Esophagus muscularis mucosa (tissue), 4 donors: Measurements from ENCODE around the gene RXFP1. TPM values are rescaled to one million over a fixed set of nuclear protein-coding genes. Genes with fewer than 3 reads are reported as not detected.

ENCODE experiments used
- DNase-seq: peaks from one replicate; pipeline ENCODE4 v3.0.0-alpha.2; 2017; ENCODE audit errors: extremely low spot score
- H3K27ac ChIP-seq, 4 donors: fragments of 200-600 bp; sonication (generic); replicated peaks in 1 of 4; 1 replicate in 3 of 4; 2 replicates in 1 of 4; pipeline ENCODE4 v1.5.1; 2016 to 2019; ENCODE audit warnings: mild to moderate bottlenecking in 1 of 4
- H3K27me3 ChIP-seq, 4 donors: fragments of 200-600 bp; sonication (generic); one replicate each; pipeline versions ENCODE4 v1.5.1 to v1.6.0; 2016 to 2019
- H3K36me3 ChIP-seq, 4 donors: fragments of 200-600 bp; sonication (generic); one replicate each; pipeline ENCODE4 v1.5.1; 2016 to 2019
- H3K4me1 ChIP-seq, 4 donors: fragments of 200-600 bp; sonication (generic); one replicate each; pipeline ENCODE4 v1.5.1; 2016 to 2019
- H3K4me3 ChIP-seq, 4 donors: fragments of 200-600 bp; sonication (generic); 1 replicate in 2 of 4; 2 replicates in 2 of 4; pipeline ENCODE4 v1.5.1; 2016 to 2019; ENCODE audit warnings: mild to moderate bottlenecking in 4 of 4, moderate library complexity in 1 of 4
- H3K9me3 ChIP-seq, 4 donors: fragments of 200-600 bp; sonication (generic); 1 replicate in 3 of 4; 2 replicates in 1 of 4; pipeline ENCODE4 v1.5.1; 2016 to 2019
- EP300 ChIP-seq: sonication (generic); formaldehyde crosslinking; IDR thresholded peaks from one replicate; pipeline ENCODE4 v1.6.1; 2017; ENCODE audit warnings: antibody characterized with exemption
- POLR2A ChIP-seq: fragments of 450-650 bp; IDR thresholded peaks from one replicate; pipeline ENCODE4 v1.6.1; 2017; ENCODE audit warnings: antibody characterized with exemption, moderate library complexity, mild to moderate bottlenecking, low read depth
- POLR2AphosphoS5 ChIP-seq, 2 donors: sonication (generic); formaldehyde crosslinking; IDR thresholded peaks; one replicate each; pipeline ENCODE4 v1.6.1; 2017; ENCODE audit warnings: antibody characterized with exemption in 2 of 2
- WGBS: methylation state at CpG from one replicate; pipeline ENCODE4 v1.1.5; 2018; 5-methylcytosine and 5-hydroxymethylcytosine counted together
- intact Hi-C: fragments of 100-400 bp; cut with DNase I; formaldehyde crosslinking; loops from one replicate; pipeline ENCODE4 v1.15.1; 2023
- total RNA-seq, 4 donors: library from RNA; depleted of rRNA; stranded (reverse); fragments of >200 nt; gene quantifications; one replicate each; pipeline versions ENCODE4 v1.1.0 to v1.2.1, GENCODE V29; 2016
- TF ChIP-seq, protein P1 (sequence below), 3 experiments: fragments of 200-600 bp in 2 of 3; fragments of 450-650 bp in 1 of 3; sonication (generic) in 2 of 3; IDR thresholded peaks; one replicate each; pipeline ENCODE4 v1.5.1; 2017 to 2019; ENCODE audit warnings: antibody characterized with exemption in 3 of 3, mild to moderate bottlenecking in 2 of 3, moderate library complexity in 1 of 3

Gene RXFP1
- total RNA-seq, 4 donors from 2014 or later, result not detected

DNA sequence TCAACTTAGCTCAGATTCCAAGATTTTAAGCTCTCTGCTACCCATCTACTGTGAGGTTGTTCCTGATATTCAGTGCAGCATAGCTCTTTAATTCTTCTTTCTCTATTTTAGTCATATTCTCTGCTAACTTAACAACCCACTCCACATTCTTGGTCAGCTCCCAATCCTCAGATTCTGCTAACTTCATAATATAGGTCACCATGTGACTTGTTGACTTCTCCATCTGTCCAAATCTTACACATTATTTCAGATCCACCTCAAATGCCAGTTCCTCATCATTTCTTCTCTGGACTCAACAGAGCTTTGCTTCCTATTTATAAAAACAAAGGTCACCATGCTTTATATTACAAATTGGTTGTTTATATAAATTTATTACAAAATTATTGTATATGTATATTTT lies 29.3 kb upstream of the RXFP1 start:
- Histone ChIP-seq H3K27me3 (no peaks in the 10 kb centered on the region), H3K36me3 (no peaks in the 10 kb centered on the region), H3K9me3 (no peaks in the 10 kb centered on the region), H3K4me1 (no peaks in the 10 kb centered on the region), H3K27ac (no peak overlapping the region), H3K4me3 (no peak overlapping the region)
- TF ChIP-seq EP300 (no peak), POLR2A (no peak), POLR2AphosphoS5 (IDR thresholded peaks at IDR 0.05) (no peak)
- TF ChIP-seq, protein P1, sequence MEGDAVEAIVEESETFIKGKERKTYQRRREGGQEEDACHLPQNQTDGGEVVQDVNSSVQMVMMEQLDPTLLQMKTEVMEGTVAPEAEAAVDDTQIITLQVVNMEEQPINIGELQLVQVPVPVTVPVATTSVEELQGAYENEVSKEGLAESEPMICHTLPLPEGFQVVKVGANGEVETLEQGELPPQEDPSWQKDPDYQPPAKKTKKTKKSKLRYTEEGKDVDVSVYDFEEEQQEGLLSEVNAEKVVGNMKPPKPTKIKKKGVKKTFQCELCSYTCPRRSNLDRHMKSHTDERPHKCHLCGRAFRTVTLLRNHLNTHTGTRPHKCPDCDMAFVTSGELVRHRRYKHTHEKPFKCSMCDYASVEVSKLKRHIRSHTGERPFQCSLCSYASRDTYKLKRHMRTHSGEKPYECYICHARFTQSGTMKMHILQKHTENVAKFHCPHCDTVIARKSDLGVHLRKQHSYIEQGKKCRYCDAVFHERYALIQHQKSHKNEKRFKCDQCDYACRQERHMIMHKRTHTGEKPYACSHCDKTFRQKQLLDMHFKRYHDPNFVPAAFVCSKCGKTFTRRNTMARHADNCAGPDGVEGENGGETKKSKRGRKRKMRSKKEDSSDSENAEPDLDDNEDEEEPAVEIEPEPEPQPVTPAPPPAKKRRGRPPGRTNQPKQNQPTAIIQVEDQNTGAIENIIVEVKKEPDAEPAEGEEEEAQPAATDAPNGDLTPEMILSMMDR (IDR thresholded peaks at IDR 0.05), result no peak
- no peak for DNase-seq
- intact Hi-C loops, result no loop called here

GRCh38 chr4:158496030-158496741 lies 25.5 kb upstream of the RXFP1 start:
- Histone ChIP-seq H3K36me3 (no peaks in the 10 kb centered on the region), H3K27me3 (no peaks in the 10 kb centered on the region), H3K4me1 (no peaks in the 10 kb centered on the region), H3K9me3 (no peaks in the 10 kb centered on the region), H3K4me3 (no peak overlapping the region), H3K27ac (no peak overlapping the region)
- WGBS, result 36% methylated on average over 5 of the region's 5 CpGs
- intact Hi-C loops, result no loop called here
- DNase-seq, result no peak
- TF ChIP-seq, protein P1 (IDR thresholded peaks at IDR 0.05), result peak in 1 of 3 experiments; percentile 38
- no peak for TF ChIP-seq POLR2AphosphoS5 (IDR thresholded peaks at IDR 0.05)
- TF ChIP-seq POLR2A, result no peak
- no peak for TF ChIP-seq EP300

DNA sequence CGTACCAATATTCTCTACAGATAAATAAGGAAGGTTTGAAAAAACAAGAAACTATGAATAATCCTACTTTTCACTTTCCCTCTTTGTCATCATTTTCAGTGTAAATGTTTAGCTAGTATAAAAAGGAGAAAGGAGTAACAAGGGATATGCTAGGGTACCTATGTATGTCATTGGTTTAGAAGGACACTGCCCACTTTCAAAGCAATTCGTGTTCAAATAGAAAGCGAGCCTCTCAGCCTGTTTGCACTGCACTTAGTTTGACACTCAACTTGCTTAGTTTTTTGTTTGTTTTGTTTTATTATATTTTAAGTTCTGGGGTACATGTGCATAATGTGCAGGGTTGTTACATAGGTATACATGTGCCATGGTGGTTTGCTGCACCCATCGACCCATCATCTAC lies 21.6 kb upstream of the RXFP1 start:
- no peak overlapping the region for H3K27ac ChIP-seq
- intact Hi-C loops, result no loop called here
- TF ChIP-seq, protein P1 (IDR thresholded peaks at IDR 0.05), result no peak
- no peak for TF ChIP-seq EP300
- TF ChIP-seq POLR2A, result no peak
- no peak for TF ChIP-seq POLR2AphosphoS5 (IDR thresholded peaks at IDR 0.05)
- WGBS, result 78% methylated on average over 4 of the region's 4 CpGs
- H3K4me3 ChIP-seq, result no peak overlapping the region
- H3K27me3 ChIP-seq, result no peaks in the 10 kb centered on the region
- DNase-seq, result no peak
- no peaks in the 10 kb centered on the region for H3K36me3 ChIP-seq
- H3K9me3 ChIP-seq, result no peaks in the 10 kb centered on the region
- H3K4me1 ChIP-seq, result no peaks in the 10 kb centered on the region

- Histone ChIP-seq H3K36me3 (no peaks in the 10 kb centered on the region), H3K4me1 (no peaks in the 10 kb centered on the region), H3K27me3 (no peaks in the 10 kb centered on the region), H3K27ac (no peak overlapping the region), H3K4me3 (no peak overlapping the region), H3K9me3 (no peaks in the 10 kb centered on the region)
- intact Hi-C loops, result no loop called here
- 66% methylated on average over 2 of the region's 2 CpGs for WGBS
- DNase-seq, result no peak
- no peak for TF ChIP-seq EP300
- TF ChIP-seq, protein P1 (IDR thresholded peaks at IDR 0.05), result no peak
- no peak for TF ChIP-seq POLR2A
Measured at GRCh38 chr4:158513256-158513655, 8.4 kb upstream of the RXFP1 start.

GRCh38 chr4:158519226-158519625 lies 2.5 kb upstream of the RXFP1 start:
- Histone ChIP-seq H3K4me1 (no peaks in the 10 kb centered on the region), H3K9me3 (no peaks in the 10 kb centered on the region), H3K27me3 (no peaks in the 10 kb centered on the region), H3K27ac (no peak overlapping the region), H3K36me3 (no peaks in the 10 kb centered on the region), H3K4me3 (no peak overlapping the region)
- 73% methylated on average over 7 of the region's 7 CpGs for WGBS
- TF ChIP-seq POLR2AphosphoS5 (IDR thresholded peaks at IDR 0.05) (no peak), POLR2A (no peak), EP300 (no peak)
- TF ChIP-seq, protein P1 (IDR thresholded peaks at IDR 0.05), result no peak
- DNase-seq, result no peak
- intact Hi-C loops, result no loop called here
